Keratinocyte (primary cell): ENCODE data around the gene RBMS3. TPM values are rescaled to one million over a fixed set of nuclear protein-coding genes. Genes with fewer than 3 reads are reported as not detected.

ENCODE experiments used
- DNase-seq: peaks from one replicate; pipeline ENCODE4 v3.0.0-alpha.2; 2011; ENCODE audit warnings: low read depth, missing footprints, low spot score
- FAIRE-seq: peaks from 2 replicates; lab custom pipeline; 2011; peaks lifted over from hg19 to GRCh38; lab: Jason Lieb, UNC
- H2AFZ ChIP-seq: 2 replicates; pipeline ENCODE4 v1.6.0; 2012; ENCODE audit warnings: low read length, control low read depth, inconsistent platforms; ENCODE audit not compliant: control insufficient read depth
- H3K27ac ChIP-seq: 2 replicates; pipeline ENCODE4 v1.5.1; 2011; ENCODE audit warnings: low read length; ENCODE audit not compliant: control insufficient read depth, insufficient read depth
- H3K27me3 ChIP-seq: 3 replicates; pipeline ENCODE4 v1.6.0; 2011; ENCODE audit warnings: low read length; ENCODE audit not compliant: control insufficient read depth, insufficient read depth; ENCODE audit errors: extremely low read depth
- H3K36me3 ChIP-seq, 2 experiments: 2 replicates in 1 of 2; 3 replicates in 1 of 2; pipeline ENCODE4 v1.5.1; 2011; ENCODE audit warnings: low read length in 2 of 2, mild to moderate bottlenecking in 1 of 2; ENCODE audit not compliant: control insufficient read depth in 2 of 2, insufficient read depth in 2 of 2; ENCODE audit errors: extremely low read depth in 1 of 2
- H3K4me1 ChIP-seq: 3 replicates; pipeline ENCODE4 v1.5.1; 2011; ENCODE audit warnings: low read length; ENCODE audit not compliant: control insufficient read depth, insufficient read depth; ENCODE audit errors: extremely low read depth
- H3K4me2 ChIP-seq: 3 replicates; pipeline ENCODE4 v1.6.0; 2011; ENCODE audit warnings: low read depth, low read length; ENCODE audit not compliant: control insufficient read depth, insufficient read depth; ENCODE audit errors: extremely low read depth
- H3K4me3 ChIP-seq, 3 experiments: fragments of 200-600 bp in 1 of 3; sonication (generic) in 1 of 3; 2 replicates in 2 of 3; 3 replicates in 1 of 3; pipeline ENCODE4 v1.5.1; 2011 to 2016; ENCODE audit warnings: low read length in 3 of 3, mild to moderate bottlenecking in 3 of 3, control low read depth in 2 of 3, inconsistent platforms in 1 of 3, low read depth in 1 of 3, mixed read lengths in 1 of 3, mixed run types in 1 of 3, moderate library complexity in 1 of 3; ENCODE audit not compliant: control insufficient read depth in 2 of 3, insufficient read depth in 2 of 3; ENCODE audit errors: extremely low read depth in 1 of 3
- H3K79me2 ChIP-seq: 2 replicates; pipeline ENCODE4 v1.6.0; 2012; ENCODE audit warnings: low read length; ENCODE audit not compliant: control insufficient read depth, insufficient read depth
- H3K9ac ChIP-seq: 3 replicates; pipeline ENCODE4 v1.6.0; 2011; ENCODE audit warnings: low read length; ENCODE audit not compliant: control insufficient read depth, insufficient read depth; ENCODE audit errors: extremely low read depth
- H3K9me1 ChIP-seq: 3 replicates; pipeline ENCODE4 v1.6.0; 2011; ENCODE audit warnings: low read length; ENCODE audit not compliant: control insufficient read depth, insufficient read depth; ENCODE audit errors: extremely low read depth
- H3K9me3 ChIP-seq: 2 replicates; pipeline ENCODE4 v1.5.1; 2012; ENCODE audit warnings: low read depth, low read length; ENCODE audit not compliant: control insufficient read depth
- H4K20me1 ChIP-seq: 3 replicates; pipeline ENCODE4 v1.6.0; 2011; ENCODE audit warnings: low read length; ENCODE audit not compliant: control insufficient read depth, insufficient read depth; ENCODE audit errors: extremely low read depth
- CTCF ChIP-seq, 3 experiments: IDR thresholded peaks in 1 of 3; conservative IDR thresholded peaks in 1 of 3; optimal IDR thresholded peaks in 1 of 3; 2 replicates in 2 of 3; 3 replicates in 1 of 3; pipeline versions ENCODE3 to v1.5.1; 2011; ENCODE audit warnings: low read length in 3 of 3, mild to moderate bottlenecking in 3 of 3, moderate library complexity in 2 of 3, control low read depth in 1 of 3, inconsistent platforms in 1 of 3; ENCODE audit not compliant: insufficient read depth in 2 of 3; ENCODE audit errors: extremely low read depth in 1 of 3
- EZH2 ChIP-seq: IDR thresholded peaks from one replicate; pipeline ENCODE4 v1.6.1; 2012; ENCODE audit warnings: inconsistent platforms, mild to moderate bottlenecking, low read length, moderate library complexity
- dilution Hi-C: fragments of 300-500 bp; cut with MboI; formaldehyde crosslinking; loops from one replicate; pipeline ENCODE4 v1.7.0; 2020; ENCODE audit warnings: low sequenced_read_pairs; ENCODE audit not compliant: extremely low pct_ligation_motif_present
- polyA plus RNA-seq, 5 experiments: library from polyadenylated mRNA; depleted of rRNA in 3 of 5; stranded (reverse) in 3 of 5; stranded (forward) in 1 of 5; unstranded in 1 of 5; fragments of >200 nt; gene quantifications; 1 replicate in 1 of 5; 2 replicates in 3 of 5; 3 replicates in 1 of 5; pipeline versions ENCODE4 v1.2.1 to v1.2.3, GENCODE V29; 2011 to 2012; ENCODE audit warnings: missing spikeins in 2 of 5, low read depth in 1 of 5, low replicate concordance in 1 of 5

Gene RBMS3
- polyA plus RNA-seq, 1 donor (not counting 4 experiments of a cell fraction or from before 2014, with no cell fraction given) = 2.3 TPM

GRCh38 chr3:29612536-29612935, 331.7 kb downstream of the RBMS3 start:
- no peak for DNase-seq
- no peak overlapping the region for H3K27ac ChIP-seq
- no peaks in the 10 kb centered on the region for H4K20me1 ChIP-seq
- H2AFZ ChIP-seq = no peak overlapping the region
- FAIRE-seq = no peak
- H3K4me2 ChIP-seq = no peak overlapping the region
- dilution Hi-C loops = no loop called here
- no peaks in the 10 kb centered on the region for H3K27me3 ChIP-seq
- no peaks in the 10 kb centered on the region for H3K9me3 ChIP-seq
- H3K4me1 ChIP-seq = no peaks in the 10 kb centered on the region
- TF ChIP-seq EZH2 (no peak), CTCF (optimal IDR thresholded peaks at IDR 0.05 in 1 of 3, IDR thresholded peaks at IDR 0.05 in 1 of 3, conservative IDR thresholded peaks at IDR 0.05 in 1 of 3; ENCODE audit: extremely low read depth in 1 of 3, insufficient read depth in 2 of 3, low read length in 3 of 3) (no peak)
- no peak overlapping the region for H3K9ac ChIP-seq
- H3K9me1 ChIP-seq = no peaks in the 10 kb centered on the region
- H3K4me3 ChIP-seq = no peak overlapping the region
- H3K36me3 ChIP-seq = no peaks in the 10 kb centered on the region
- H3K79me2 ChIP-seq = no peaks in the 10 kb centered on the region

- Histone ChIP-seq H3K4me1 (no peaks in the 10 kb centered on the region), H2AFZ (no peak overlapping the region), H3K9ac (no peak overlapping the region), H4K20me1 (no peaks in the 10 kb centered on the region), H3K4me2 (no peak overlapping the region), H3K27ac (no peak overlapping the region), H3K27me3 (no peaks in the 10 kb centered on the region), H3K9me1 (no peaks in the 10 kb centered on the region), H3K36me3 (no peaks in the 10 kb centered on the region), H3K79me2 (no peaks in the 10 kb centered on the region), H3K9me3 (no peaks in the 10 kb centered on the region), H3K4me3 (no peak overlapping the region)
- dilution Hi-C loops = no loop called here
- FAIRE-seq = no peak
- no peak for DNase-seq
- TF ChIP-seq EZH2 (no peak), CTCF (optimal IDR thresholded peaks at IDR 0.05 in 1 of 3, IDR thresholded peaks at IDR 0.05 in 1 of 3, conservative IDR thresholded peaks at IDR 0.05 in 1 of 3; ENCODE audit: extremely low read depth in 1 of 3, insufficient read depth in 2 of 3, low read length in 3 of 3) (no peak)
These were observed 334.1 kb downstream of the RBMS3 start for GRCh38 chr3:29614954-29615353.
